ENCODE results near the gene VEPH1.
A peak's percentile ranks its signal among the peaks of the same experiment; 100 is the strongest.

Gene VEPH1

GRCh38 chr3:157388976-157389375 is 114.2 kb downstream of the VEPH1 start:
- FAIRE-seq (no peak), DNase-seq (ENCODE audit: low spot score) (no peak)

DNA sequence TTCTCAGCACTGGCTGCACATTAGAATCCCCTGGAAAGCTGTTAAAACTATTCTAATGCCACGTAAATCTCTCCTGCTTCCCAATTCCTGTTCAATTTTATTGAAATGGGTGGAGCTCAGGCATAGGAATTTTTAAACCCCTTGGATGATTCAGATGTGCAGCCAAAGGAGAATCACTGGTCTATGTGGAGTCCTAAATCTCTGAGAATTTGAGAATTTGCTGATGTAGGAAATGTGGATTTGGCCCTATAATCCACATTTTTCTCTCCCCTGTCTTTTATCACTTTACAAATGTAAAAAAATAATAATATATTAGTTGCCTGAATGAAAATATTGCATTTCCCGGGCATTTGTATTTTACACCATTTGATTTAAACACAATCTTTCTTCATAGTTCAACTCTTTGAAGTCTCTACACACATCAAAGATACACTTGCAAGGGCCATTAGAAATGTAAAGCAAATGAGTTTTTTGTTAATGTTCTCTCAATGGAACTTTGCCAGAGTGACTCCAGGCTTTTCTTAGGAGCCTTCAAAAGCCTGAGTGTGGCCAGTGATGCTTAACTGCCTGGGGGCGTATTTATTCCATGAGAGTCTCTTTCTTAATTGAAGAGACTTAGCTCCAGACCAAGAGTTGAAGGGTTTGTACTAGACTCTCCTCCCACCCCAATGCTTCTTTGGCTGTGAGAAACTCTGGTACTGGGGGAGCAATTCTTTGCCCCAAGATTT is 115.3 kb downstream of the VEPH1 start:
- DNase-seq (ENCODE audit: low spot score) (no peak), FAIRE-seq (no peak)

DNA sequence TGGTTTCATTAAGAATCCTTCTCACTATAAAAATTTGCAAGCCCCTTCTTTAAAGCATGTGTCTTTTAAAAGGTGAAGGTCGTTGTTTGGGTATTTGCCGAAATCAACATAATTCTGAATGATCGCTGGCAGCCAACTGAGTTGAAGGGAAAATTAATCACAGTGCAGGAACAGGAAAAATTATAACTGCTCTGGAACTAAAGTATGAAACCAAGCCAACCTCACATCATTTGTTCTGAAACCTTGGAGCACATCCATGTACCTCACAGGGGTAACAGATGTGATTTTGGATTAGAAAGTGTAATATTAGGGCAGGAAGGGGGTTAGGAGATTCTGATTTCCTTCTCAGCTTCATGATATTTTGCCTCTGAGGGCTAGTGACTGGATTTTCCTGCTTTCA is 118.7 kb downstream of the VEPH1 start:
- FAIRE-seq (no peak), DNase-seq (ENCODE audit: low spot score) (no peak)

GRCh38 chr3:157384031-157384430 is 119.2 kb downstream of the VEPH1 start:
- FAIRE-seq (no peak), DNase-seq (ENCODE audit: low spot score) (no peak)

DNA sequence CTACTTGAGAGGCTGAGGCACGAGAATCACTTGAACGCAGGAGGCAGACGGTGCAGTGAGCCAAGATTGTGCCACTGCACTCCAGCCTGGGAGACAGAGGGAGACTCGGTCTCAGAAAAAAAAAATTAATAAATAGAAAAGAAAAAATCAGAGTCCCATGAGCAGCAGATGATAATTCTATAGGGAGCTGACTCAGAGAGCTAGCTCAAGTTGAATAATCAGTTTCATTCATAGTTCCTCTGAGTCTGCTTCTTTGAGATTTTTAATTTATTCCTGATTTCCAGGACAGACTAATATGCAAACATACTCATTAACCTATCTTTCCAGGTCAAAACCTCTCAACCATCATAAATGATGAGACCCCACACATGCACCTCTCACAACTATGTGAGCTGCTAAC is 121.6 kb downstream of the VEPH1 start:
- DNase-seq (ENCODE audit: low spot score) (no peak), FAIRE-seq (no peak)

GRCh38 chr3:157379525-157380140 is 123.6 kb downstream of the VEPH1 start:
- DNase-seq (ENCODE audit: low spot score), result no peak
- FAIRE-seq, result no peak

DNA sequence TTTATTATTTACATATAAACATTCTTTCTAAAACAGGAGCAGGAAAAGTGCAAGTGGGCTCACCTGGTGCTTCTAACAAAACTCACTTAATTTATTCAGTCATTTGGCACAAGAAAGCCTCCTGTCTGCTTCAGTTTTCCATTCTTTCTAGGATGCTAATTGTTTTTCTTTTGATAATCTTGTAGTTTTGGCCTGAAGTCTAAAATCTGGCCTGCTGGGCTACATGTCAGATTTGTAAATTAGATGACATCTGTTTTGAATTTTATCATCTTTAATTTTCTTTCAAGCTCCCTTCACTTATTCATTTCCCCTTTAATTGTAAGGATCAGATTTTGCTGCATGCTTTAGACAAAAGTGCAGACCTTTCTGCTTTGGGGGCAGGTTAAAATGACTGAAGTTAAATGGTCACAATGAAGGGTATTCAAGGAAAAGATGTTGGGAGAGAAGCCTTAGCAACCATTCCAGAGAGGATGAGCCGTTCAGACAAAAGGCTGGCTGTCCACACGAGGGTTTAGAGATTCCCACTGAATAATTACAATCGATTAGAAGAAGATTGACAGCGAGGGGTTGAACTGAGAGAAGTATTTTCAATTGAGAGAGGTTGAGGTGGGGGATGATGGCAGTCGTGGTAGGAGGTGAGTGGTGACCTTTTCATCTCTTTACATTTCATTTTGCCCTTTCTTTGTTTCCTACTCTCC is 126.5 kb downstream of the VEPH1 start:
- DNase-seq (ENCODE audit: low spot score), result no peak
- FAIRE-seq, result no peak

- DNase-seq (ENCODE audit: low spot score) (no peak), FAIRE-seq (no peak)
Observed at GRCh38 chr3:157375342-157375986, 127.8 kb downstream of the VEPH1 start.

DNA sequence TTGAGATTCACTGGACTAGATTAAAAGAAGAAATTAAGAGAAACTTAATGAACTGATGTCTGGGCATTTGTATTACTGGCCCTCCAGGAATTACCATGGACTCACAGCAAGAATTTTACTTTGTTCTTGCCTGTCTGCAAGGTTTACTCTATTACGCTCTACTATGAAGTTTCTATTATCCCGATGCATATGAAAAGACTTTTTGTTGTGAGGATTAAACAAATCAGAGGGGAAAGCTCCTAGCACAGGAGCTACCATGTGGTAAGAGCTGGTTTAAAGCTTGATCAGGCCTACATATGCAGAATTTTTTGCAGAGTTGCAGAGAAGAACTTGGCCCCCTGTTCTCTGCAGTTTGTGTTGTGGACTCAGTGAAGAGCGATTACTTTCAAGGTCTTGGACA is 128.3 kb downstream of the VEPH1 start:
- FAIRE-seq (no peak), DNase-seq (ENCODE audit: low spot score) (no peak)

DNA sequence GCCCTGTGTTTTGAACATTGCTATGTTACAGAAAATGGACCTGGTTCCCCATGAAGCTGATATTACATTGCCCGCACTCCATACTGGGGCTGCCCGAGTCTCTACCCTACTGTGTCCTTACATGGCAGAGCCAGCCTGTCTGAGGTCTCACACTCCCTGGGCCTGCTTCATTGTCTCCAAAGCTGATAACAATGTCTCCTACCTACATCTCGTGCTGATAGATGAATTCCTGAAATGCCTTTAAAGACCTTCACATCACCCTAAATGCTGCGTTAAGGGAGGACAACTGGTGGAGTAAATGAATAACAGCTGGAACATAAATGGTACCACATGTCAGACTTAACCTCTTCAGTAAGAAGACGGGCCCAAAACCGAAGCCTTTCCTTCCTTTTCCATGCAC is 129.4 kb downstream of the VEPH1 start:
- FAIRE-seq, result no peak
- no peak for DNase-seq (ENCODE audit: low spot score)

- no peak for DNase-seq (ENCODE audit: low spot score)
Observed at GRCh38 chr3:157370867-157371266, 132.3 kb downstream of the VEPH1 start.

GRCh38 chr3:157369727-157370421 is 133.3 kb downstream of the VEPH1 start:
- DNase-seq (ENCODE audit: low spot score) (no peak), FAIRE-seq (no peak)

More at GRCh38 chr3:157370867-157371266, 132.3 kb downstream of the VEPH1 start:
- no peak for FAIRE-seq

DNA sequence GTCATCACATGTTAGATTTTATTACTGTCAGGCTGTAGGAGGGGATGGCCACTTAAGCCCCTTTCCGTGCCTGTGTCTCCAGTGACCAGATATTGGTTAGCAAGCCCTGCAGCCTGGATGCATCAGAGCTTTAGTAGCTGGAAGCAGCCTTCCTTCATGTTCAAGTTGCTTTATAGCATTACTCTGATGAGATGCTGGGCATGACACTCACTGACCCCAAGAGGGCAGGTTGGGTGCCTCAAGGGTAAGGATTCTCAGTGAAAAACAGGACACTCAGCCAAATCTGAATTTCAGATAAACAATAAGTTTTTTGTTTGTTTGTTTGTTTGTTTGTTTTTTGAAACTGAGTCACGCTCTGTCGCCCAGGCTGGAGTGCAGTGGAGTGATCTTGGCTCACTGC is 135.0 kb downstream of the VEPH1 start:
- FAIRE-seq, result no peak

GRCh38 chr3:157363393-157363792 is 139.8 kb downstream of the VEPH1 start:
- FAIRE-seq (no peak), DNase-seq (ENCODE audit: low spot score) (no peak)

More for the DNA sequence above, 135.0 kb downstream of the VEPH1 start:
- DNase-seq (ENCODE audit: low spot score), result no peak

DNA sequence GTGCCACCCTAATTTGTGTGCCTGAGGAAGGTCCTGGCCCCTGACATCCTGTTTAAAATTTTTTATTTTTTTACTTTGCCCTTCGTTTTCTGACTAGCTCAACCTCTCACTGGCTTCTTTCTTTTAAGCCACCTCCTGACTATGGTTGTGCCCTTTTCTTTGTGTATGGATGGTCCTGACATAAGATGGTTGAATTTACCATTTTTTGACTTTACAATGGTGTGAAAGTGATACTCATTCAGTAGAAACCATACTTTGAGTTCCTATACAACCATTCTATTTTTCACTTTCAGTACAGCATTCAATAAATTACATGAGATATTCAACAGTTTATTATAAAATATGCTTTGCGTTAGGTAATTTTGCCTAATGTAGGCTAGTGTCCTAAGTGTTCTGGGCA is 140.9 kb downstream of the VEPH1 start:
- no peak for DNase-seq (ENCODE audit: low spot score)
- no peak for FAIRE-seq

DNA sequence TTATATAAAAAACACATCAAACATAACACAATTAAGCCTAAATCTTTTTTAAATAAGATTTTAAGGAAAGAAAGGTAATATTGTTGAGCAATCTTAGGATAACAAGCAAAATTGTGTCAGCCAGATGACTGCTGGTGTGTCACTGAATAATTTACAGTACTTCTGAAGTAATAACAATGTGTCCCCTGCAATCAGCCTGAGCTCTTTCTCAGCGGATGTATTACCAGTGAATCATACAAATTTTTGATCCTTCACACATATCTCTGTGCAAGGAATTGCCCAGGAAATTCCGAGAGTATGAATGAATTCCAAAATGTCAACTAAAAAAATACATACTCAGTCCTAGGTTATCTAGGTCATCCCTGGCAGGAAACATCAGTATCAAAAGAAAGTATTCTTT is 143.2 kb downstream of the VEPH1 start:
- FAIRE-seq, result peak; percentile 5
- peak; percentile 46 for DNase-seq (ENCODE audit: low spot score)

DNA sequence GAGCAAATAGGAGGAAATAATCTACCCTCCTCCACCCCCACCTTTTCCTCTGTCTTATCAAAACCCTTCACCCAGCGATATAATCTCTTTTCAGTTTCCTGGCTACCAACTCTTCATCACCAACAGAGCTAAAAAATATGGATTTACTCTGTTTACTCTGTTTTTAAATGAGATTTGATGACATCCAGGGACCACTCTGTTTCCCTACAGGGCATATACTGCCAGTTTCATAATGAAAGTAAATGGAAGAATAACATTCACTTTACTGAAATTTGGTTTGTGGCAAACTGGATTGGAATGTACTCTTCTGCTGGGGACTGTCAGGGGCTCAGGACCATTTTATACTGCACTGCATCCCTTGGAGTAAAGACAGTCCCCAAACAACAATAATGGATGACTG is 146.7 kb downstream of the VEPH1 start:
- DNase-seq (ENCODE audit: low spot score) (no peak), FAIRE-seq (no peak)

DNA sequence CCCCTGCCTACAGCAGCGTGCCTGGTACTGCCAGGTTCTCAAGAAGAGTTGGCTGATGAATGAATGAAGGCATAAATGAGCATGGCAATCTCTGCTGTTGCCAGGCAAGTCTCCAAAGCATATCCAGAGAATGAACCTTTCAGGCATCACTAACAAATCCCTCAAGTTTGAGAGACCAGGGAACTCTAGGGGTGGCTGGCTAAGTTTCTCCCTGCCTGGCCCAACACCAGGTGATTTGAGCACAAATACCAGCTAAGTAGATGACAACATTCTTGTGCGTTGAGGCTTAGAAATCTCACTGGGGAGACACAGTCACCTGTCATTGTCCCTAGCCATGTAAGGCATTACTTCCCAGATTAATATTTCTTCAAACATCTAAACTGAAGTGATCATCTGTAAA is 147.9 kb downstream of the VEPH1 start:
- no peak for FAIRE-seq
- no peak for DNase-seq (ENCODE audit: low spot score)

- FAIRE-seq (no peak), DNase-seq (ENCODE audit: low spot score) (no peak)
Observed at GRCh38 chr3:157354722-157355121, 148.5 kb downstream of the VEPH1 start.

DNA sequence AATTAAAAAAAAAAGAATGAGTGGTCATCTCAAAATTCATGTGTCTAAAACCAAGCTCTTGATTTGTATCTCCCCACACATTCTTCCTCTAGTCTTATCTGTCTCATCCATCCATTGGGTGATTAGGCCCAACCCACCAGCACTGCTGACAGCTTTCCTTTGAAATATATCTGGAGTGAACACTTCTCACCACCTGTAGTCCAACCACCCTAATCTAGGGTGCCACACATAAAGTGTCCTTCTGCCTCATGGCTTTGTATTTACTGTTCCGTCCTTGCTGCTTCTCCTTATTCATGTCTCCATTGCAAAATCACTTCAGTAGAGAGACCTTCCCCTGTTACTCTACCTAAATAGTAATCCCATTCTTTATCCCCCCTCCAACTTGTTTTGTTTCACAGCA is 149.0 kb downstream of the VEPH1 start:
- DNase-seq (ENCODE audit: low spot score), result no peak
- no peak for FAIRE-seq

DNA sequence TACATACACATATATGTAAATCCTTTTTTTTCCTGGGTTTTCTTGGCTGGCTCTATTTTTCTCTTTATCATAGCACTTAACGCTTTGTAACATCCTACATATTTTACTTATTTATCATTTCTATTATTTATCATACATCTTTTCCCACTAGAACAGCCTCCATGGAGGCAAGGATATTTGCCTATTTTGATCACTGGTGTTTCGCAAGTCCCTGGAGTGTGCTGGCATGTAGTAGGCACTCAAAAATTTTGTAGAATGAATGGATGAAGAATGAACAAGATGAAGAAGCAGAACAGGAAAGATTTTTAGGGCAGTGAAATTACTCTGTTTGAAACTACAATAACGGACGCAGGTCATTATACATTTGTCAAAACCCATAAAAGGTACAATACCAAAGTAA is 149.6 kb downstream of the VEPH1 start:
- FAIRE-seq (no peak), DNase-seq (ENCODE audit: low spot score) (no peak)

- FAIRE-seq, result no peak
- DNase-seq (ENCODE audit: low spot score), result no peak
Observed at GRCh38 chr3:157351981-157352380, 151.2 kb downstream of the VEPH1 start.
